Kidney epithelial cell (primary cell): ENCODE results near the gene FAM110D. TPM values are rescaled to one million over a fixed set of nuclear protein-coding genes. Genes with fewer than 3 reads are reported as not detected.

Experiments used
- DNase-seq: peaks from one replicate; pipeline ENCODE4 v3.0.0-alpha.2; 2010; ENCODE audit warnings: low read depth
- H3K27me3 ChIP-seq: 2 replicates; pipeline ENCODE4 v1.6.0; 2011; ENCODE audit warnings: low read length; ENCODE audit not compliant: control insufficient read depth, insufficient read depth
- H3K36me3 ChIP-seq: 2 replicates; pipeline ENCODE4 v1.5.1; 2011; ENCODE audit warnings: low read length; ENCODE audit not compliant: control insufficient read depth, insufficient read depth
- H3K4me3 ChIP-seq: 2 replicates; pipeline ENCODE4 v1.5.1; 2011; ENCODE audit warnings: low read depth, mild to moderate bottlenecking, control low read depth, low read length
- total RNA-seq: library from RNA; depleted of rRNA; stranded (reverse); fragments of >200 nt; gene quantifications from 2 replicates; pipeline ENCODE4 v1.2.3, GENCODE V29; 2015
- TF ChIP-seq, protein P1 (sequence below): IDR thresholded peaks from 2 replicates; pipeline ENCODE4 v1.5.1; 2011; ENCODE audit warnings: mild to moderate bottlenecking, moderate library complexity, low read length, control low read depth, inconsistent platforms; ENCODE audit not compliant: insufficient read depth, poor library complexity, severe bottlenecking

The FAM110D gene
- total RNA-seq, 1 donor from 2014 or later: 0.79 TPM

DNA sequence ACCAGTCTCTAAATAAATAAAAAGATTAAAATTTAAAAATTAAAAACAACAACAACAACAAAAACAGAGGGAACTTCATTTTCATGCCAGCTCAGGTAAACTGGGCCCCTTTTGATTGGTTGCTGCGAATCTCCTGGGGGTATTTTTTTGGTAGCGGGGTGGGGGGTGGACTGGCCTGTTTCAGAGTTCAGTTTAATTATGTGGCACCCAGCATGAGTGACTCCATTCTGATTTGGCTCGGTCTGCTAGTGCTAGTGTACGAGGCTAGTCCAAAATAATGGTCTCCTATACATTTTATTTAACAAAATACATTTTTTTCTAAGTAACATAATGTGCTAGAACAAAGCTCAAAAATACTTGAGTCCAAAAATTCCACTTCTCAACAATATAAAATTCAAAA is 29.1 kb upstream of the FAM110D start:
- no peaks in the 10 kb centered on the region for H3K36me3 ChIP-seq
- no peak overlapping the region for H3K4me3 ChIP-seq
- no peaks in the 10 kb centered on the region for H3K27me3 ChIP-seq
- no peak for DNase-seq
- TF ChIP-seq, protein P1, sequence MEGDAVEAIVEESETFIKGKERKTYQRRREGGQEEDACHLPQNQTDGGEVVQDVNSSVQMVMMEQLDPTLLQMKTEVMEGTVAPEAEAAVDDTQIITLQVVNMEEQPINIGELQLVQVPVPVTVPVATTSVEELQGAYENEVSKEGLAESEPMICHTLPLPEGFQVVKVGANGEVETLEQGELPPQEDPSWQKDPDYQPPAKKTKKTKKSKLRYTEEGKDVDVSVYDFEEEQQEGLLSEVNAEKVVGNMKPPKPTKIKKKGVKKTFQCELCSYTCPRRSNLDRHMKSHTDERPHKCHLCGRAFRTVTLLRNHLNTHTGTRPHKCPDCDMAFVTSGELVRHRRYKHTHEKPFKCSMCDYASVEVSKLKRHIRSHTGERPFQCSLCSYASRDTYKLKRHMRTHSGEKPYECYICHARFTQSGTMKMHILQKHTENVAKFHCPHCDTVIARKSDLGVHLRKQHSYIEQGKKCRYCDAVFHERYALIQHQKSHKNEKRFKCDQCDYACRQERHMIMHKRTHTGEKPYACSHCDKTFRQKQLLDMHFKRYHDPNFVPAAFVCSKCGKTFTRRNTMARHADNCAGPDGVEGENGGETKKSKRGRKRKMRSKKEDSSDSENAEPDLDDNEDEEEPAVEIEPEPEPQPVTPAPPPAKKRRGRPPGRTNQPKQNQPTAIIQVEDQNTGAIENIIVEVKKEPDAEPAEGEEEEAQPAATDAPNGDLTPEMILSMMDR: no peak

- TF ChIP-seq, protein P1: no peak
- no peaks in the 10 kb centered on the region for H3K36me3 ChIP-seq
- H3K4me3 ChIP-seq: no peak overlapping the region
- DNase-seq: no peak
- no peaks in the 10 kb centered on the region for H3K27me3 ChIP-seq
Measured at GRCh38 chr1:26130695-26131094, 28.2 kb upstream of the FAM110D start.

- no peak for DNase-seq
Measured at GRCh38 chr1:26132128-26132833, 26.6 kb upstream of the FAM110D start.

GRCh38 chr1:26132834-26133167 is 26.1 kb upstream of the FAM110D start:
- DNase-seq: no peak
- Histone ChIP-seq H3K4me3 (no peak overlapping the region), H3K36me3 (no peaks in the 10 kb centered on the region), H3K27me3 (no peaks in the 10 kb centered on the region)
- TF ChIP-seq, protein P1: no peak

More at GRCh38 chr1:26132128-26132833, 26.6 kb upstream of the FAM110D start:
- H3K4me3 ChIP-seq: no peak overlapping the region
- no peaks in the 10 kb centered on the region for H3K27me3 ChIP-seq
- TF ChIP-seq, protein P1: no peak
- H3K36me3 ChIP-seq: no peaks in the 10 kb centered on the region

- TF ChIP-seq, protein P1: no peak
- Histone ChIP-seq H3K27me3 (no peaks in the 10 kb centered on the region), H3K4me3 (no peak overlapping the region), H3K36me3 (no peaks in the 10 kb centered on the region)
- DNase-seq: no peak
Measured at GRCh38 chr1:26134466-26134865, 24.4 kb upstream of the FAM110D start.

GRCh38 chr1:26138974-26139558 is 19.8 kb upstream of the FAM110D start:
- Histone ChIP-seq H3K36me3 (no peaks in the 10 kb centered on the region), H3K4me3 (no peak overlapping the region), H3K27me3 (no peaks in the 10 kb centered on the region)
- no peak for DNase-seq
- TF ChIP-seq, protein P1: no peak
